HG03280 (cell line): ENCODE data around the gene SLC15A1.

ENCODE experiments used
- ATAC-seq: cut with Tn5 transposase; IDR thresholded peaks from one replicate; pipeline ENCODE4 v1.9.1; 2021; ENCODE audit warnings: mild to moderate bottlenecking, moderate library complexity; ENCODE audit not compliant: unreplicated experiment

SLC15A1 gene

DNA sequence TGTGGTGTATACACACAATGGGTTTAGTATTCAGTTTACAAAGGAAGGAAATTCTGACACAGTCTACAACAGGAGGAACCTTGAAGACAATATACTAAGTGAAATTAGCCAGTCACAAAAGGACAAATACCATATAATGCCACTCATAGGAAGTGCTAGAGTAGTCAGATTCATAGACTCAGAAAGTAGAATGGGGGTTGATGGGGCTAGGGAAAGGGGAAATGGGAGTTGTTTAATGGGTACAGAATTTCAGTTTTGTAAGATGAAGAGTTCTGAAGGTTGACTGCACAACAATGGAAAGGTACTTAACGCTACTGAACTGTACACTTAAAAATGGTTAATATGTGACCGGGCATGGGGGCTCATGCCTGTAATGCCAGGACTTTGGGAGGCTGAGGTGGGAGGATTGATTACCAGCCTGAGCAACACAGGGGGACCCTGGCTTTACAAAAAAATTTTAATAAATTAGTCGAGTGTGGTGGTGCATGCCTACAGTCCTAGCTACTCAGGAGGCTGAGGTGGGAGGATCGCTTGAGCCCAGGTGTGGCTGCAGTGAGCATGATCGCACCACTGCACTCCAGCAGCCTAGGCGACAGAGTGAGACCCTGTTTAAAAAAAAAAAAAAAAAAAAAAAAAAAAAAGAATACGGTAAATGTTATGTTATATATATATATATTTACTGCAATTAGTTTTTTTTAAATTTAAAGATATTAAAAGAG, 45.0 kb downstream of the SLC15A1 start:
- ATAC-seq: no peak

DNA sequence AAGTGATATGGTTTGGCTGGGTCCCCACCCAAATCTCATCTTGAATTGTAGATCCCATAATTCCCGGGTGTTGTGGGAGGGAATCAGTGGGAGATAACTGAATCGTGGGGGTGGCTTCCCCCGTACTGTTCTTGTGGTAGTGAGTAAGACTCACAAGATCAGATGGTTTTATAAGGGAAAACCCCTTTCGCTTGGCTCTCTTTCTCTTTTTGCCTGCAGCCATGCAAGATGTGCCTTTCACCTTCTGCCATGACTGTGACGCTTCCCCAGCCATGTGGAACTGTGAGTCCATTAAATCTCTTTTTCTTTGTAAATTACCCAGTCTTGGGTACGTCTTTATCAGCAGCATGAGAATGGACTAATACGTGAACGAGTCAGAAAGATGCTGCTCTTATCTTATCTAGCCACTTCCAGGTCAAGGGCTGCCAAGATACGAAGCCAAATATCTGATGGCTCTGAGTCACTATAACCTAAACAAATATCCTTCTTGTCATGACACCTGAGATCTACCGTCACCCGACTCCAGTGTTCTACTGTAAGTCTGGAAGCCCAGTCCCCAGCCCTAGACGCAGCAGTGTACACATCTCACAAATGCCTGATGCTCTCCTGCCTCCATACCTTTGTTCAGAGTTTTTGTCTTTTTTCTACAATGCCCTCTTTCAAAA, 45.9 kb downstream of the SLC15A1 start:
- ATAC-seq: no peak

DNA sequence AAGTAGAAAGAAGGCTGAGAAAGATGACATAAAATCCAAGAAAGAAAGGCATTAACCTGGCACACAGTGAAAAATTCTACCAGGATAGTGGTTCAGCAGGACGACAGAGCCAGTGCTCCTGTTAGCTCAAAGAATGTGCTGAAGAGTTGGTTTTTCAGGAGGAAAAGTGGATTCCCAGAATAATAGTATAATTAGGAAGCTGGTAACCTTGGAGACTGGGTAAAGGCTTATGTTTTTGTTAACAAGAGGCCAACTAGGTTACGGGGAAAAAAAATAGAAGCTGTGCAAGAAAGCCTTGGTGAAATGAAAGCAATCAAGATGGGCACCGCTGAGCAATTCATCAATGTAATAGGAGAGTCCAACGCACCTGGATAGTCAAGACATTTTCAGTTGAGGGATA, 54.7 kb downstream of the SLC15A1 start:
- ATAC-seq: no peak

GRCh38 chr13:98693756-98694155, 58.7 kb downstream of the SLC15A1 start:
- ATAC-seq: no peak

DNA sequence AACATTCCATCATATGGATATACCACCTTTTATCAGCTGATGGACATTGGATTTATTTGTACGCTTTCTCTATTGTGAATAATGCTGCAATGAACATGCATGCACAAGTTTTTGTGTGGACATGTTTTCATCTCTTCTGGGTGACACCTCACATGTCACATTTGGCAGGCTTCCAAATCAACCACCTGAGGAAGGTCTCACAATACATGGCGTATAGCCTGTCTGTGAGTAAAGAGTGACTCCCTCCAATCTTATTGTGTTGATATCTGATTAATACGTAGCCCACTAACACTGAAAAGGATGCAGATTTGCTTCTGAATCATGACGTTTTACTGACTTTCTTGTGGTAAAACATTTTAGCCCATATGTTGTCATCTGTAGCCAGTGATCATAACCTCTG, 61.1 kb downstream of the SLC15A1 start:
- no peak for ATAC-seq

- ATAC-seq: no peak
These were observed 62.0 kb downstream of the SLC15A1 start for GRCh38 chr13:98690348-98691022.

GRCh38 chr13:98689347-98689968, 63.0 kb downstream of the SLC15A1 start:
- no peak for ATAC-seq

DNA sequence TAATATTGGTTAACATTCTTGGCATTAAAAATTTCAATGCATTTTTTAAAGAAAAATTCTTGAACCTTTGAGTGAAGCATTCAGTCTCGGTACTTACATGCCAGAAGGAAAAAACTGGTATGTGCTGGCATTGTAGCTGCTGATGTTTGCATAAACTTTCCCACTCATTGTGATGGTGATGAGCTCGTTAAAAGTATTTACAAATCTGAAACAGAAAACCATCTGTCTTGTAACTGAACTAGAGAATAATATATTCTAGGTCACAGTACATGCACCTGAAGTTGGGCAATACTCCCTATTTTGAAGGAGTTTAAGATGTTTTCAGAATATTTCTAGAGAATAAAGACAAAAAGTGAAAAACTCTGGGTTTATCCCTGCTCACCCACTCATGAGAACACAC, 64.1 kb downstream of the SLC15A1 start:
- no peak for ATAC-seq

DNA sequence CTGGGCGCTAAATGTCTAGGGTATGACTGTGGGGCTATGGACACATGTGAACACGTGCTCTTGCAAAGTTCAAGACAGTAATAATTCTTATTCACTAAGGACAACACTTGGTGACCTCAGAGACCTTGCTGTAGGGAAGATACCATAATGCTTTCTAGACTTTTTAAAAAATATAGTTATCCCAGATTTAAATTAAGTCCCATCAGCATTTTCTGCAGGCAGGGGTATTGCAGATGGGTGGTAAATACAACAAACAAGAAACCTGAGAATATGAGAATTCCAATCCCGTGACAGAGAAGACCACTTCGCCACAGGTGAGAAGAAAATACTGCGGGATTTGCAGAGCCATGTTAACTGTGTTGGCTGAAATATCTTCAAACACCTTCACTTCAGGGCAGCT, 65.2 kb downstream of the SLC15A1 start:
- no peak for ATAC-seq

GRCh38 chr13:98686270-98686669, 66.2 kb downstream of the SLC15A1 start:
- no peak for ATAC-seq

DNA sequence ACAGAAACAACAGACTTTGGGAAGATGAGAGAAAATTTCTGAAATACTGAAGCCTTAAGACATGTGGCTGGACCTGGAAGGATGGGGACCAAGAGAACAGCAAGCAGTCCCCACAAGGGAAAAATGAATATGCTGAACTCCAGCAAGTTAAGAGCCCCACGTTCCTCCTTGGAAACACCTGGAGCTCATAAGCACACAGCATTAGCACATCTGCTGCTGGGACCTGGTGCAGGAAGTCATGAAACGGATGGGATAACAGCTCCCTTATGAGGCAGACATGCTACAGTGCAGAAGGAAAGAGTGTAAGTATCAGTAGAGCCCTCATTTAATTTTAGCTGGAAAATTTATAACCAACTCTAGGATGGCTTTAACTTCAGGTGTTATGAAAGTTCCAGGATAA, 67.3 kb downstream of the SLC15A1 start:
- no peak for ATAC-seq

DNA sequence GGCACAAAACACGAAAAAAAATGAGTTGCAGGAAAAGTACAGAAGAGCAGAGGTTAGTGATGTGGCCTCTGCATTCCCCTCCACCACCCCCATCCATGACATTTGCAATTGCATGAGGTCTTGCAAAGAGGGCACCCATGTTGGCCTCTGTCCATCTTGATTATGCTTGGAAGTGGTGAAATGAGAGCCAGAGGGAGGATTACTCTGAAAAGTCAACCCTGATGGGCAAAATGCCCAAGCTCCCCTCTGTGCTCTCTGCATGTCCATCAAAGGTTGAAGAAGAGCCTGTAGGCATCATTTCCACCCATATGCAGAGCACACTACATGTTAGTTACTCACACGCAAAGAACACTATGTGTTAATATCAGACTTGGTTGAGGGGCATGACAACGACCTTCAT, 71.4 kb downstream of the SLC15A1 start:
- no peak for ATAC-seq

GRCh38 chr13:98678741-98679140, 73.7 kb downstream of the SLC15A1 start:
- ATAC-seq: no peak

DNA sequence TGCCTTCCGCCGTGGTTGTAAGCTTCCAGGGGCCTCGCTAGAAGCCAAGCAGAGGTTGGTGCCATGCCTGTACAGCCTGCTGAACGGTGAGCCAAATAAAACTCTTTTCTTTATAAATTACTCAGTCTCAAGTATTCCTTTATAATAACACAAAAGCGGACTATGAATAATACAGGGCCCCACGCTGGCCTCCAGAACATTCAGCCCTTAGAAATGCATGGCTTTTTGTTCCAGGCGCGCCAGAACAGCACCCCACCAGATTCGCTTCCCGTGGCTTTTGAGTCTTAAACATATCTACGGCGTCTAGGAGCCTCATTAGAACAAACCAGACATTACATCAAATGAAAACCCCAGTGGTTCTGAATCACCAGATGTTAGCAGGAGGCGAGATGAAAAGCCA, 75.1 kb downstream of the SLC15A1 start:
- no peak for ATAC-seq

- ATAC-seq: no peak
These were observed 76.2 kb downstream of the SLC15A1 start for GRCh38 chr13:98676239-98676638.

DNA sequence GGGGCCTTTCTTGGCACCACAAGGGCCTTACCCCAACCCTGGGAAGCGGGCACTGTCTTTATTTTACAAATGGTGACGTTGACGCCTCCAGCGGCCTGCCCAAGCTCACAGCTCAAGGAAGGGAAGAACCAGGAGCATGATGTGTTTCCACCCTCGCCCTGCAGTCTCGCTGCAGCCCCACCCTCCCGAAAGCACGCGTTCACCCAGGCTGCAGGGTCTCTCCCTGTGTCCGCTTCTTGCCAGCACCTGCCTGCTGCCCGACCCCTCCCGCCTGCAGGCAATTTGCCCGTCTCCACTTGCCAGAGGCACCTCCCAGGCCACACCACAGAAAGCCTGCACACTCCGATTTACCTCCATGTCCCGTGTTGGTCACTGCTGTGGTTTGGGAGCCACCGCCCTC, 76.6 kb downstream of the SLC15A1 start:
- ATAC-seq: no peak

- ATAC-seq: no peak
These were observed 77.4 kb downstream of the SLC15A1 start for GRCh38 chr13:98675066-98675465.

GRCh38 chr13:98672947-98673613, 79.4 kb downstream of the SLC15A1 start:
- ATAC-seq: peak; percentile 62

GRCh38 chr13:98668155-98668554, 84.3 kb downstream of the SLC15A1 start:
- ATAC-seq: no peak

GRCh38 chr13:98665638-98665995, 86.9 kb downstream of the SLC15A1 start:
- no peak for ATAC-seq

DNA sequence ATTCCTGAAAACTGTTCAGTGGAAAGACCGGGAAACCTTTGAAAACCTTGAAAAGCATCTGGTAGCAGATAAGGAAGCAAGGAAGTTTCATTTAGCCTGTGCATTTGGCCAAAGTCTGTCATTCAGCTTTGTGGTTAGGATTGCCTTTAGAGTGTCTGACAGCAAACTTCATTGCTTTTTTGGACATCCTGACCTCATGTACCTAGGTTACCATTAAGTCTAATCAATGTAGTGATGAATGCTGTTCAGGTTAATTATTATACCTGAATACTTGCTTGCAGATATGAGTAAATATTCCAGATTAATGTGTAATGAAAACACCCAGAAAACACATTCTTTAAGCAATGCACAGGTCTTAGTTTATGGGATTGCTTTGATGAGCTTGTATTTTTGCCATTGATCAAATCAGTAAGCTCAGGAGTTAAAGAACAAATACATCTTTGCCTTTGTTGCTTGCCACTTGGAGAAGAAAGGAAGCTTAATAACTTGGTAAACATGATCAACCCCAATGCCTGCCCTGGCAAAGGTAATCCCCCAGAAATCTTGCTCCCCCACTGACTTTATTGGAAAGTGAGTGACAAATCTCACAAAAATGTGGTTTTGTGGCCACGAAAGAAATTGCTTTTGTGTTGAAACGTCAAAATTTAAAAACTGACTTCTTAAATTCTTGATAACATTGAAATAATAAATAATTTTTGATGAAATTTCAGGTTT, 87.4 kb downstream of the SLC15A1 start:
- ATAC-seq: no peak
